Measurements from ENCODE around the gene DOCK4.
"Not testable (repeated sequence)": the region's sequence is repeated elsewhere in the genome, so short reads cannot be mapped to it uniquely, and the experiment has no call there.

The DOCK4 gene

DNA sequence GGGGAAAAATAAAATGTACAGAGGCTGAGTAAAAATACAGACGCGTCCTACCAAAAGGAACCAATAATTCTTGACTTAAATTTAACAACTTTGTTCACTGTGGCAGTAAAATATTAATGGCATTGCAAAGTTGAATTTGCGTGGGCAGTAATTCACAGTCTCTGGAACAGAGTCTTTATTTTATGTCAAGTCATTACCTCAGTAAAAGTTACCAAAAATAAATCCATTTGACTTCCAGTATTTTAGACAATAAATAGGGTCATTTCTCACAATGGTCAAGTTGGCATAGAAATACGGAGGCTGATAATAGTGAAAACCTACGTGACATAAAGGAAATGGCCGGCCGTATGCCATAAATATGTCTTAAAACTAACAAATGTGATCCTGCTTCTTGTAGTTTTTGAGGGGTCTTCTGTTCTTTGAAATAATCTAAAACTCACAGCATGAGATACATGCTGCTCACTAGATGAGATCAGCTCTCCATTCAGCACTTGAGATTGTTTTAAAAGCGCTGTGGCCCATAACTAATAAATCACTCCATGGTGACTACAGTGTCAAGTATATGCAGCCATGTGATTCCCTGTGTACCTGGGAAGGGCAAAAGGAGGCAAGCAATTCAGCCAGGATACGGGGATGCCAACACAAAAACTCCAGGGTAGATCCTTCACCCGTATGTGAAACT, 75.3 kb downstream of the DOCK4 start:
- Histone ChIP-seq H3K27ac (ENCODE audit: low read depth, low read length) (no peak overlapping the region), H3K9me3 (ENCODE audit: control insufficient read depth, insufficient read depth, low read length) (no peaks in the 10 kb centered on the region), H3K9ac (ENCODE audit: low read depth, low read length) (no peak overlapping the region), H3K4me1 (ENCODE audit: control insufficient read depth, insufficient read depth, low read length) (peaks cover 32% of the 10 kb centered on the region), H3K4me3 (ENCODE audit: low read depth, low read length) (no peak overlapping the region), H3K27me3 (ENCODE audit: control insufficient read depth, insufficient read depth, low read length) (no peaks in the 10 kb centered on the region), H3K36me3 (ENCODE audit: control insufficient read depth, insufficient read depth, low read length) (no peaks in the 10 kb centered on the region)

GRCh38 chr7:112129655-112130323, 76.4 kb downstream of the DOCK4 start:
- Histone ChIP-seq H3K36me3 (ENCODE audit: control insufficient read depth, insufficient read depth, low read length) (no peaks in the 10 kb centered on the region), H3K4me1 (ENCODE audit: control insufficient read depth, insufficient read depth, low read length) (peaks cover 27% of the 10 kb centered on the region), H3K27ac (ENCODE audit: low read depth, low read length) (no peak overlapping the region), H3K9me3 (ENCODE audit: control insufficient read depth, insufficient read depth, low read length) (no peaks in the 10 kb centered on the region), H3K27me3 (ENCODE audit: control insufficient read depth, insufficient read depth, low read length) (no peaks in the 10 kb centered on the region), H3K4me3 (ENCODE audit: low read depth, low read length) (no peak overlapping the region), H3K9ac (ENCODE audit: low read depth, low read length) (no peak overlapping the region)

DNA sequence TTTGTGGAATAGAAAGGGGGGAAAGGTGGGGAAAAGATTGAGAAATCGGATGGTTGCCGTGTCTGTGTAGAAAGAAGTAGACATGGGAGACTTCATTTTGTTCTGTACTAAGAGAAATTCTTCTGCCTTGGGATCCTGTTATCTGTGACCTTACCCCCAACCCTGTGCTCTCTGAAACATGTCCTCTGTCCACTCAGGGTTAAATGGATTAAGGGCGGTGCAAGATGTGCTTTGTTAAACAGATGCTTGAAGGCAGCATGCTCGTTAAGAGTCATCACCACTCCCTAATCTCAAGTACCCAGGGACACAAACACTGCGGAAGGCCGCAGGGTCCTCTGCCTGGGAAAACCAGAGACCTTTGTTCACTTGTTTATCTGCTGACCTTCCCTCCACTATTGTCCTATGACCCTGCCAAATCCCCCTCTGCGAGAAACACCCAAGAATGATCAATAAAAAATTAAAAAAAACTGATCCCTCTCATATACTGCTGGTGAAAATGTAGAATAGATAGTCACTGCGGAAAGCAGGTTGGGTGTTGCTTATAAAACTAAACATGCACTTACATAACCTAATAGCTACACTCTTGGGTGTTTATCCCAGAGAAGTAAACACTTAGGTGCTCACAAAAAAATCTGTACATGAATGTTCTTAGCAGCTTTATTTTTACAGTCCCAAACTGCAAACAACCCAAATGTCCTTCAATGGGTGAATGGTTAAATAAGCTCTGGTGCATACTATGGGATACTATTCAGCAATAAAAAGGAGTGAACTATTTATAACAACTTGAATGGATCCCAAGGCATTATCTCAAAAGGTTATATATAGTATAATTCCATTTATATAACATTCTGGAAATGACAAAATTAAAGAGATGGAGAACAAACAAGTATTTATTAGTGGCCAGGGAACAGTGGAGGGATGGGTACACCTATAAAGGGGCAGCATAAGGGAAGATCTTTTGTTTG, 77.5 kb downstream of the DOCK4 start:
- not testable (repeated sequence) for H3K4me3 ChIP-seq (ENCODE audit: low read depth, low read length); H3K9me3 ChIP-seq (ENCODE audit: control insufficient read depth, insufficient read depth, low read length); H3K27me3 ChIP-seq (ENCODE audit: control insufficient read depth, insufficient read depth, low read length); H3K9ac ChIP-seq (ENCODE audit: low read depth, low read length); H3K36me3 ChIP-seq (ENCODE audit: control insufficient read depth, insufficient read depth, low read length)
- Histone ChIP-seq H3K4me1 (ENCODE audit: control insufficient read depth, insufficient read depth, low read length) (peaks cover 27% of the 10 kb centered on the region), H3K27ac (ENCODE audit: low read depth, low read length) (peak overlapping the region; percentile 21)

DNA sequence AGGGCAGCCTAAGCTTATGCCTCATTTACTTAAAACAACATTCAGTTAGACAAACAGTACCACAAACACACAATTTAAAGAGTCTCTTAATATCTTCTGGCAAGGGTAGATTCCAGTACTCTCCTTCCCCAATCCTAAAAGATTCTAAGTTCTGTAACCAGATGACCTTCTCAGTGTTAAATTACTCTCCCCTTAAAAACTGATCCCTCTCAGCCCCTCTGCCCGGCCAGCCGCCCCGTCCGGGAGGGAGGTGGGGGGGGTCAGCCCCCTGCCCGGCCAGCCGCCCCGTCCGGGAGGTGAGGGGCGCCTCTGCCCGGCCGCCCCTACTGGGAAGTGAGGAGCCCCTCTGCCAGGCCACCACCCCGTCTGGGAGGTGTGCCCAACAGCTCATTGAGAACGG, 78.2 kb downstream of the DOCK4 start:
- peaks cover 25% of the 10 kb centered on the region for H3K4me1 ChIP-seq (ENCODE audit: control insufficient read depth, insufficient read depth, low read length)
- not testable (repeated sequence) for H3K36me3 ChIP-seq (ENCODE audit: control insufficient read depth, insufficient read depth, low read length); H3K27ac ChIP-seq (ENCODE audit: low read depth, low read length); H3K27me3 ChIP-seq (ENCODE audit: control insufficient read depth, insufficient read depth, low read length); H3K4me3 ChIP-seq (ENCODE audit: low read depth, low read length); H3K9ac ChIP-seq (ENCODE audit: low read depth, low read length); H3K9me3 ChIP-seq (ENCODE audit: control insufficient read depth, insufficient read depth, low read length)

DNA sequence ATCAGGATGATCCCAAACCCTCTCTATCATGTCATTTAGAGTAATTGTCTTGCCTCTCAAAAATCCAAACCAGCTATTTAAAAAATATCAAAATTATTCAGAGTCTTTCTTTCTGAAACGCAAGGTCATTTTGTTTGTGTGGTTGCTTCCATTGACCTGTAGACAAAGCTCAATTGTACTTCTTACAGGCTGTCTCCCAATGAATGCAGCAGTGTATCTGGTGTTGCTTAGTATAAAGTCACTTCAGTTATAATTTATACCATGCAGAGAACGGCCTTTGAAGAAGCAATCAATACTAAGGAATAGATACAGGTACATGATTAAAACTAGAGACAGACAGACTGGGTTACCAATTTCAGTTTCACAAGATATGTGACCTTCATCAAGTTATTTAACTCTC, 80.9 kb downstream of the DOCK4 start:
- H3K9ac ChIP-seq (ENCODE audit: low read depth, low read length): no peak overlapping the region
- no peak overlapping the region for H3K4me3 ChIP-seq (ENCODE audit: low read depth, low read length)
- H3K4me1 ChIP-seq (ENCODE audit: control insufficient read depth, insufficient read depth, low read length): peaks cover 7% of the 10 kb centered on the region; the same call in 1 of the 2 replicates
- no peaks in the 10 kb centered on the region for H3K27me3 ChIP-seq (ENCODE audit: control insufficient read depth, insufficient read depth, low read length)
- no peaks in the 10 kb centered on the region for H3K9me3 ChIP-seq (ENCODE audit: control insufficient read depth, insufficient read depth, low read length)
- H3K36me3 ChIP-seq (ENCODE audit: control insufficient read depth, insufficient read depth, low read length): no peaks in the 10 kb centered on the region
- no peak overlapping the region for H3K27ac ChIP-seq (ENCODE audit: low read depth, low read length)

GRCh38 chr7:112124061-112124766, 82.0 kb downstream of the DOCK4 start:
- Histone ChIP-seq H3K4me3 (ENCODE audit: low read depth, low read length) (no peak overlapping the region), H3K4me1 (ENCODE audit: control insufficient read depth, insufficient read depth, low read length) (no peaks in the 10 kb centered on the region), H3K9ac (ENCODE audit: low read depth, low read length) (no peak overlapping the region), H3K36me3 (ENCODE audit: control insufficient read depth, insufficient read depth, low read length) (no peaks in the 10 kb centered on the region), H3K27me3 (ENCODE audit: control insufficient read depth, insufficient read depth, low read length) (no peaks in the 10 kb centered on the region), H3K27ac (ENCODE audit: low read depth, low read length) (no peak overlapping the region), H3K9me3 (ENCODE audit: control insufficient read depth, insufficient read depth, low read length) (no peaks in the 10 kb centered on the region)

DNA sequence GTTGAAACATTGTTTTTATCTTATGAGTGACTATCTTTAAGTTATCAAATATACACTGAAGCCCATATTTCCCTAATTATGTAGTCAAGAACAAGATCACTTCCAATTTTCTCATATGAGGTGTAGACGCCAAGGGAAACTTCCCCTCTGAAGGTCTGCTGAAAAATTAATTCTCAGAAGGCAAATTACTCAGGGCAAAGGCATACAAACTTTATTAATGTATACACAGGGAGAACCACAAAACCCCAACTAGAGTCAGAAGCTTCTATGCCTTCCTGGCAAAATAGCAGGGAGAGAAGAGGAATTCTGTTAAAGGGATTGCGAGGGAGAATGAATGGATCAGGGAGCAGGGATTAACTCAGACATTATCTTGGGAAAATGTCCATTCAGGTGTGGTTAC, 83.4 kb downstream of the DOCK4 start:
- Histone ChIP-seq H3K27me3 (ENCODE audit: control insufficient read depth, insufficient read depth, low read length) (no peaks in the 10 kb centered on the region), H3K9ac (ENCODE audit: low read depth, low read length) (no peak overlapping the region), H3K36me3 (ENCODE audit: control insufficient read depth, insufficient read depth, low read length) (no peaks in the 10 kb centered on the region)

DNA sequence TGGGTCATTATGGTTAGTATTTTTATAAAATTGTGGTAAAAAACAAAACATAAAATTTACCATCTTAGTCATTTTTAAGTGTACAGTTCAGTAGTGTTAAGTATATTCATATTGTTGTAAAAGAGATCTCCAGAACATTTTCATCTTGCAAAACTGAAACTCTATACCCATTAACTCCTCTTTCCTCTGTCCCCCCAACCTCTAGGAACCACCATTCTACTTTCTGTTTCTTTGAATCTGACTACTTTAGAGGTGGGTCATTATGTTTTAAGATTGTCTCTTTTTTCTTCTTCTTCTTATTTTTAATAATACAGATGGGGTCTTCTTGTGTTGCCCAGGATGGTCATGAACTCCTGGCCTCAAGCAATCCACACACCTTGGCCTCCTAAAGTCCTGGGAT, 84.1 kb downstream of the DOCK4 start:
- H3K9me3 ChIP-seq (ENCODE audit: control insufficient read depth, insufficient read depth, low read length): no peaks in the 10 kb centered on the region
- H3K4me3 ChIP-seq (ENCODE audit: low read depth, low read length): no peak overlapping the region
- H3K36me3 ChIP-seq (ENCODE audit: control insufficient read depth, insufficient read depth, low read length): no peaks in the 10 kb centered on the region
- no peak overlapping the region for H3K27ac ChIP-seq (ENCODE audit: low read depth, low read length)
- no peaks in the 10 kb centered on the region for H3K4me1 ChIP-seq (ENCODE audit: control insufficient read depth, insufficient read depth, low read length)
- no peak overlapping the region for H3K9ac ChIP-seq (ENCODE audit: low read depth, low read length)
- no peaks in the 10 kb centered on the region for H3K27me3 ChIP-seq (ENCODE audit: control insufficient read depth, insufficient read depth, low read length)

More for the DNA sequence above, 83.4 kb downstream of the DOCK4 start:
- H3K27ac ChIP-seq (ENCODE audit: low read depth, low read length): no peak overlapping the region
- no peaks in the 10 kb centered on the region for H3K4me1 ChIP-seq (ENCODE audit: control insufficient read depth, insufficient read depth, low read length)
- no peak overlapping the region for H3K4me3 ChIP-seq (ENCODE audit: low read depth, low read length)
- H3K9me3 ChIP-seq (ENCODE audit: control insufficient read depth, insufficient read depth, low read length): no peaks in the 10 kb centered on the region

DNA sequence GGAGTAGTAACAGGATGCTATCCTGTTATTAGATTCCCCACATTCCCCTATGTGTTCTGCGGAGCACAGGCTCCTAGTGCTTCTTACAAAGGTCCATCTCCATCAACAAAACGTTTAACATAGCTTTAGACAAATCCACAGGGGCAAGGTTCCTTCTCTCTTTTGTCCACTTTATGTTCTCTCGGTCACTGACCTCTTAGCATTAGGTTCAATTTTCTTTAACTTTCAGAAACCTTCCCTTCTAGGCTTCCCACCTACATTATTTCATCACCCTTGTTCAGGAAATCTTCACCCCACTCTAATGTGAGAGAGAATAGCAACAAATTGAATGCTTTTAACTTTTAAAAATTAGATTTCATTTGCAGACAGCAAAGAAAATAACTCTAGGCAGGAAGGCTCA, 84.9 kb downstream of the DOCK4 start:
- Histone ChIP-seq H3K27me3 (ENCODE audit: control insufficient read depth, insufficient read depth, low read length) (no peaks in the 10 kb centered on the region), H3K4me3 (ENCODE audit: low read depth, low read length) (no peak overlapping the region), H3K9ac (ENCODE audit: low read depth, low read length) (no peak overlapping the region), H3K36me3 (ENCODE audit: control insufficient read depth, insufficient read depth, low read length) (no peaks in the 10 kb centered on the region), H3K9me3 (ENCODE audit: control insufficient read depth, insufficient read depth, low read length) (no peaks in the 10 kb centered on the region), H3K27ac (ENCODE audit: low read depth, low read length) (no peak overlapping the region), H3K4me1 (ENCODE audit: control insufficient read depth, insufficient read depth, low read length) (no peaks in the 10 kb centered on the region)

DNA sequence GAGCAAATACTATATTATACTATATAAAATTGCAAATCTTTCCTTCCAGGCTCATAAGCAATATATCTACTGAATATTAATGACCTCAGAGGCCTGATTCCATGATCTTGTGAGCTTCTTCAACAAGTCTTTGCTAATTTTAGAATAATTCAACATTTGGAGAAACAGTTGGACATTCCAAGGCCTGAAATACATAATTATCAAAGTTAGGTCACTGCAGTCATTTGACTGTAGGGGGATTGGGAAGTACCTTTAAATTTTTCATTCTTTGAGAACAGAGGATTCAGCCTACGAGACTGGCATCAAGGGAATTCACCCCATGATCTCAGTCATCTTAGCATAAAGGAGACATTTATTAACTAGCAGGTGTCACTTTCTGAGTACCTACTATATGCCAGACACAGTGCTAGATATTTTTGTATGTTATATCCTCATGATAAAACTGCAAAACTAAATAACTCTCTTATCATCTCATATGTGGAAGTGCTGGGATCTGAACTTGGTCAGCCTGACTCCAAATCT, 85.4 kb downstream of the DOCK4 start:
- no peaks in the 10 kb centered on the region for H3K27me3 ChIP-seq (ENCODE audit: control insufficient read depth, insufficient read depth, low read length)
- H3K9ac ChIP-seq (ENCODE audit: low read depth, low read length): no peak overlapping the region
- H3K27ac ChIP-seq (ENCODE audit: low read depth, low read length): no peak overlapping the region
- H3K4me3 ChIP-seq (ENCODE audit: low read depth, low read length): no peak overlapping the region
- H3K9me3 ChIP-seq (ENCODE audit: control insufficient read depth, insufficient read depth, low read length): no peaks in the 10 kb centered on the region
- H3K36me3 ChIP-seq (ENCODE audit: control insufficient read depth, insufficient read depth, low read length): no peaks in the 10 kb centered on the region
- H3K4me1 ChIP-seq (ENCODE audit: control insufficient read depth, insufficient read depth, low read length): no peaks in the 10 kb centered on the region
